WERI-Rb-1 (cell line): ENCODE data around the gene HGD.

Source experiments
- DNase-seq: peaks from one replicate; pipeline ENCODE4 v3.0.0-alpha.2; 2020
- H3K27ac ChIP-seq: fragments of 250-450 bp; sonication (Bioruptor Pico); 2 replicates; pipeline ENCODE4 v1.5.1; 2020; ENCODE audit warnings: mild to moderate bottlenecking, moderate library complexity
- H3K27me3 ChIP-seq: fragments of 250-450 bp; sonication (Bioruptor Pico); 2 replicates; pipeline ENCODE4 v1.5.1; 2021; ENCODE audit warnings: mild to moderate bottlenecking, low read depth, moderate library complexity; ENCODE audit not compliant: insufficient read depth, severe bottlenecking
- H3K36me3 ChIP-seq: fragments of 250-450 bp; sonication (Bioruptor Pico); 2 replicates; pipeline ENCODE4 v1.5.1; 2020; ENCODE audit warnings: mild to moderate bottlenecking, moderate library complexity
- H3K4me3 ChIP-seq: 2 replicates; pipeline ENCODE4 v1.5.1; 2011; ENCODE audit warnings: low read depth, mild to moderate bottlenecking, control low read depth, low read length
- H3K9me3 ChIP-seq: fragments of 250-450 bp; sonication (Bioruptor Pico); 2 replicates; pipeline ENCODE4 v1.5.1; 2021; ENCODE audit warnings: mild to moderate bottlenecking, moderate library complexity; ENCODE audit not compliant: severe bottlenecking
- TF ChIP-seq, protein P1 (sequence below): IDR thresholded peaks from 2 replicates; pipeline ENCODE4 v1.5.1; 2011; ENCODE audit warnings: low read depth, mild to moderate bottlenecking, control low read depth, inconsistent platforms, low read length

Gene HGD

GRCh38 chr3:120637851-120638559, 44.0 kb downstream of the HGD start:
- no peak for DNase-seq
- TF ChIP-seq, protein P1, sequence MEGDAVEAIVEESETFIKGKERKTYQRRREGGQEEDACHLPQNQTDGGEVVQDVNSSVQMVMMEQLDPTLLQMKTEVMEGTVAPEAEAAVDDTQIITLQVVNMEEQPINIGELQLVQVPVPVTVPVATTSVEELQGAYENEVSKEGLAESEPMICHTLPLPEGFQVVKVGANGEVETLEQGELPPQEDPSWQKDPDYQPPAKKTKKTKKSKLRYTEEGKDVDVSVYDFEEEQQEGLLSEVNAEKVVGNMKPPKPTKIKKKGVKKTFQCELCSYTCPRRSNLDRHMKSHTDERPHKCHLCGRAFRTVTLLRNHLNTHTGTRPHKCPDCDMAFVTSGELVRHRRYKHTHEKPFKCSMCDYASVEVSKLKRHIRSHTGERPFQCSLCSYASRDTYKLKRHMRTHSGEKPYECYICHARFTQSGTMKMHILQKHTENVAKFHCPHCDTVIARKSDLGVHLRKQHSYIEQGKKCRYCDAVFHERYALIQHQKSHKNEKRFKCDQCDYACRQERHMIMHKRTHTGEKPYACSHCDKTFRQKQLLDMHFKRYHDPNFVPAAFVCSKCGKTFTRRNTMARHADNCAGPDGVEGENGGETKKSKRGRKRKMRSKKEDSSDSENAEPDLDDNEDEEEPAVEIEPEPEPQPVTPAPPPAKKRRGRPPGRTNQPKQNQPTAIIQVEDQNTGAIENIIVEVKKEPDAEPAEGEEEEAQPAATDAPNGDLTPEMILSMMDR = no peak
- no peaks in the 10 kb centered on the region for H3K36me3 ChIP-seq
- no peak overlapping the region for H3K27ac ChIP-seq
- peaks cover 2% of the 10 kb centered on the region for H3K9me3 ChIP-seq
- no peaks in the 10 kb centered on the region for H3K27me3 ChIP-seq
- H3K4me3 ChIP-seq = no peak overlapping the region

DNA sequence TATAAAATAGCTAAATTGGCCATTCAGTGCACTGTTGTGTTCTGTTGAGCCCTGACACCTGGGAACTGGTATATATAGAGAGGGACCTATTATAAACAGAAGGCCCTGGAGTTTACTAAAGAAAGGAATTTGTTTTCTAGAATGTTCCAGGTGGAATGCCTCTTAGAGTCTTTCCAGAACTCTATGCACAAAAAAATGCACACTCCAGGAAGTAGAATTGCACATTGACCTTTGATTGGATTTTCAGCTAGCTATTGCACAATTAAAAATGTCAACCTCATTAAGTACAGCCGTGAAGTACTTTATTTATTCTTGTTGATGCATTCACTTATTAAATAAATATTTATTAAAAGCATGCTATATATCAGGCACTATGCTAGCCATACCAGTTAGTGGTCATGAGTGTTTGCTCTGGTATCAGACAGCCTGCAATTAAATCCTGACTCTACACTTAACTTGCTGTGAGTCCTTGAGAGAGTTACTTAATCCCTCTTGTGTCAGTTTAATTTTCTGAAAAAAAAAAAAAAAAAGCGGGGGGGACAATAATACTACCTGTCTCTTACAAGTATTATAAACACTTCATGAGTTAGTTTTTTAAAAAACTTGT, 45.1 kb downstream of the HGD start:
- TF ChIP-seq, protein P1 = no peak
- Histone ChIP-seq H3K4me3 (no peak overlapping the region), H3K36me3 (no peaks in the 10 kb centered on the region), H3K27ac (no peak overlapping the region), H3K27me3 (no peaks in the 10 kb centered on the region), H3K9me3 (peaks cover 2% of the 10 kb centered on the region)
- no peak for DNase-seq

GRCh38 chr3:120634539-120634938, 47.5 kb downstream of the HGD start:
- H3K27ac ChIP-seq = no peak overlapping the region
- no peak for DNase-seq
- H3K9me3 ChIP-seq = peaks cover 2% of the 10 kb centered on the region
- no peaks in the 10 kb centered on the region for H3K27me3 ChIP-seq
- TF ChIP-seq, protein P1 = no peak
- H3K36me3 ChIP-seq = no peaks in the 10 kb centered on the region
- no peak overlapping the region for H3K4me3 ChIP-seq

- Histone ChIP-seq H3K27me3 (no peaks in the 10 kb centered on the region), H3K9me3 (peaks cover 15% of the 10 kb centered on the region), H3K4me3 (no peak overlapping the region), H3K27ac (no peak overlapping the region), H3K36me3 (no peaks in the 10 kb centered on the region)
- DNase-seq = no peak
- TF ChIP-seq, protein P1 = peak; percentile 21; the same call in 1 of the 2 replicates
Observed at GRCh38 chr3:120625159-120625586, 56.9 kb downstream of the HGD start.

DNA sequence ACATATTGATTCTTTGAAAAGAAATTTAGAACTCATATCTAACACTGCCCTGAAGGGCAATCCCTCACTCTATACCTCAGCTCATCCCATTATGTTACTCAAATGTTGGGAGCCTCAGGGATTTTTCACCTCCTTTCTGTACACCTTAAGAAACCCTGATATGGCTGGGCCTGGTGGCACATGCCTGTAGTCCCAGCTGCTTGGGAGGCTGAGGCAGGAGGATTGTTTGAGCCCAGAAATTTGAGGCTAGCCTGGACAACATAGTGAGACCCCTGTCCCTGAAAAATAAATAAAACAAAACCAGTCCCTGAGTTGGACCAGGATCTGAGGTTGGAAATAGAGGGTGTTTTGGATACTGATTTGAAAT, 58.3 kb downstream of the HGD start:
- Histone ChIP-seq H3K9me3 (peaks cover 15% of the 10 kb centered on the region), H3K27ac (no peak overlapping the region), H3K27me3 (no peaks in the 10 kb centered on the region), H3K4me3 (no peak overlapping the region), H3K36me3 (no peaks in the 10 kb centered on the region)
- DNase-seq = no peak
- TF ChIP-seq, protein P1 = no peak
